ENCODE data around the gene GRK2. TPM values are rescaled to one million over a fixed set of nuclear protein-coding genes. Genes with fewer than 3 reads are reported as not detected.

GRK2 gene
- total RNA-seq, 2 donors from 2014 or later = 51.6 to 52.6 TPM

- intact Hi-C loops (cut with DNase I) = loop anchor here in 1 of 2 donors (2.0 kb wide), 1 partner anchor 48 kb away; no protein-coding TSS in a partner anchor
- ATAC-seq (no peak), DNase-seq (peak; percentile 33)
Observed at GRCh38 chr11:67268081-67268961, 2.0 kb downstream of the GRK2 start.

- intact Hi-C loops (cut with DNase I) = loop anchor here in 1 of 2 donors (2.0 kb wide), 1 partner anchor 48 kb away; no protein-coding TSS in a partner anchor
- ATAC-seq (no peak), DNase-seq (peak; percentile 20)
Observed at GRCh38 chr11:67268962-67269268, 2.6 kb downstream of the GRK2 start.

GRCh38 chr11:67269401-67270255 lies 3.4 kb downstream of the GRK2 start:
- intact Hi-C loops (cut with DNase I) = loop anchor here in 1 of 2 donors (2.0 kb wide), 1 partner anchor 47 kb away; no protein-coding TSS in a partner anchor
- peak in 1 of 2 donors; percentile 5 for ATAC-seq

GRCh38 chr11:67270256-67271204 lies 4.3 kb downstream of the GRK2 start:
- intact Hi-C loops (cut with DNase I) = no loop called here
- DNase-seq (peak; percentile 61), ATAC-seq (peak; percentile 8 to 9)

More at GRCh38 chr11:67269401-67270255, 3.4 kb downstream of the GRK2 start:
- DNase-seq = peak; percentile 36

- intact Hi-C loops (cut with DNase I) = no loop called here
- no peak for DNase-seq
- ATAC-seq = no peak
Observed at GRCh38 chr11:67271205-67271540, 4.9 kb downstream of the GRK2 start.

GRCh38 chr11:67271541-67272284 lies 5.4 kb downstream of the GRK2 start:
- ATAC-seq (no peak), DNase-seq (peak; percentile 35)
- intact Hi-C loops (cut with DNase I) = no loop called here

- peak in 1 of 2 donors; percentile 2 for ATAC-seq
- intact Hi-C loops (cut with DNase I) = no loop called here
- peak; percentile 33 for DNase-seq
Observed at GRCh38 chr11:67272327-67273259, 6.3 kb downstream of the GRK2 start.

GRCh38 chr11:67273260-67273990 lies 7.2 kb downstream of the GRK2 start:
- ATAC-seq (no peak), DNase-seq (peak; percentile 39)
- intact Hi-C loops (cut with DNase I) = no loop called here

- intact Hi-C loops (cut with DNase I) = no loop called here
- ATAC-seq (peak; percentile 2 to 8), DNase-seq (peak; percentile 78)
Observed at GRCh38 chr11:67274768-67275605, 8.7 kb downstream of the GRK2 start.

GRCh38 chr11:67275606-67276409 lies 9.5 kb downstream of the GRK2 start:
- DNase-seq = peak; percentile 22
- intact Hi-C loops (cut with DNase I) = no loop called here
- no peak for ATAC-seq

- ATAC-seq (peak; percentile 28 to 31), DNase-seq (peak; percentile 68)
- intact Hi-C loops (cut with DNase I) = no loop called here
Observed at GRCh38 chr11:67276781-67277230, 10.5 kb downstream of the GRK2 start.

- DNase-seq (peak; percentile 94), ATAC-seq (peak; percentile 86 to 88)
- intact Hi-C loops (cut with DNase I) = no loop called here
Observed at GRCh38 chr11:67277231-67277961, 11.1 kb downstream of the GRK2 start.

- DNase-seq (peak; percentile 21), ATAC-seq (no peak)
- intact Hi-C loops (cut with DNase I) = no loop called here
Observed at GRCh38 chr11:67278135-67278938, 12.1 kb downstream of the GRK2 start.

All from left cardiac atrium (tissue), 4 donors.